Adipocyte (in vitro differentiated cells): ENCODE data around the gene GSTK1.
"Not testable (repeated sequence)": the region's sequence is repeated elsewhere in the genome, so short reads cannot be mapped to it uniquely, and the experiment has no call there.

Source experiments
- DNase-seq: peaks from one replicate; pipeline ENCODE4 v3.0.0-alpha.2; 2015; ENCODE audit warnings: low read depth
- H3K27me3 ChIP-seq: replicated peaks from 2 replicates; pipeline ENCODE4 v1.7.0; 2013; ENCODE audit warnings: mild to moderate bottlenecking, low read length, moderate library complexity; ENCODE audit not compliant: control insufficient read depth, insufficient read depth
- H3K36me3 ChIP-seq: 2 replicates; pipeline ENCODE4 v1.7.0; 2013; ENCODE audit warnings: low read length, mild to moderate bottlenecking, moderate library complexity; ENCODE audit not compliant: control insufficient read depth, insufficient read depth, severe bottlenecking
- H3K4me1 ChIP-seq: 2 replicates; pipeline ENCODE4 v1.7.0; 2013; ENCODE audit warnings: mild to moderate bottlenecking, low read length, moderate library complexity; ENCODE audit not compliant: control insufficient read depth, insufficient read depth
- H3K4me3 ChIP-seq: 2 replicates; pipeline ENCODE4 v1.7.0; 2013; ENCODE audit warnings: mild to moderate bottlenecking, low read length, moderate library complexity
- H3K9ac ChIP-seq: 2 replicates; pipeline ENCODE4 v1.7.0; 2013; ENCODE audit warnings: mild to moderate bottlenecking, low read length, moderate library complexity
- H3K9me3 ChIP-seq: 2 replicates; pipeline ENCODE4 v1.7.0; 2013; ENCODE audit warnings: mild to moderate bottlenecking, low read length, moderate library complexity; ENCODE audit not compliant: control insufficient read depth

Gene GSTK1

GRCh38 chr7:143263266-143264195, at the start of gene GSTK1:
Gene GSTK1, plus strand, starts transcription at chr7:143263441. Its CDS starts 73 bp downstream, at chr7:143263514.
- Histone ChIP-seq H3K4me1 (peaks cover 15% of the 10 kb centered on the region), H3K9ac (peak within 1 kb of the TSS; percentile 99), H3K4me3 (peak within 1 kb of the TSS; percentile 95), H3K9me3 (no peaks in the 10 kb centered on the region), H3K27me3 (no peaks in the 10 kb centered on the region), H3K36me3 (peaks cover 25% of the 10 kb centered on the region)
- peak; percentile 86 for DNase-seq

- H3K9me3 ChIP-seq, H3K4me1 ChIP-seq, H3K27me3 ChIP-seq: not testable (repeated sequence)
These were observed 49.8 kb upstream of the GSTK1 start for GRCh38 chr7:143213478-143213877.

GRCh38 chr7:143214789-143215679, 48.2 kb upstream of the GSTK1 start:
- H3K9me3 ChIP-seq: no peaks in the 10 kb centered on the region
- no peak overlapping the region for H3K9ac ChIP-seq
- no peaks in the 10 kb centered on the region for H3K36me3 ChIP-seq
- no peaks in the 10 kb centered on the region for H3K27me3 ChIP-seq
- DNase-seq: peak; percentile 95
- H3K4me1 ChIP-seq: peaks cover 5% of the 10 kb centered on the region
- H3K4me3 ChIP-seq: no peak overlapping the region

More at GRCh38 chr7:143213478-143213877, 49.8 kb upstream of the GSTK1 start:
- not testable (repeated sequence) for DNase-seq, H3K9ac ChIP-seq, H3K4me3 ChIP-seq, H3K36me3 ChIP-seq

- Histone ChIP-seq H3K9me3 (no peaks in the 10 kb centered on the region), H3K4me1 (peaks cover 5% of the 10 kb centered on the region), H3K36me3 (no peaks in the 10 kb centered on the region), H3K27me3 (no peaks in the 10 kb centered on the region), H3K9ac (peak overlapping the region; percentile 30), H3K4me3 (no peak overlapping the region)
- DNase-seq: peak; percentile 45
These were observed 47.1 kb upstream of the GSTK1 start for GRCh38 chr7:143216151-143216550.

- Histone ChIP-seq H3K9me3 (no peaks in the 10 kb centered on the region), H3K27me3 (peaks cover under 1% of the 10 kb centered on the region), H3K4me1 (peaks cover 5% of the 10 kb centered on the region), H3K4me3 (no peak overlapping the region), H3K36me3 (no peaks in the 10 kb centered on the region), H3K9ac (no peak overlapping the region)
- no peak for DNase-seq
These were observed 46.6 kb upstream of the GSTK1 start for GRCh38 chr7:143216686-143217085.

- H3K9me3 ChIP-seq: no peaks in the 10 kb centered on the region
- H3K4me1 ChIP-seq: peaks cover 5% of the 10 kb centered on the region
- H3K9ac ChIP-seq: no peak overlapping the region
- H3K27me3 ChIP-seq: peaks cover 12% of the 10 kb centered on the region
- DNase-seq: no peak
- no peaks in the 10 kb centered on the region for H3K36me3 ChIP-seq
- no peak overlapping the region for H3K4me3 ChIP-seq
These were observed 45.4 kb upstream of the GSTK1 start for GRCh38 chr7:143217806-143218205.

- H3K9me3 ChIP-seq: no peaks in the 10 kb centered on the region
- no peaks in the 10 kb centered on the region for H3K36me3 ChIP-seq
- H3K9ac ChIP-seq: no peak overlapping the region
- peaks cover 2% of the 10 kb centered on the region for H3K4me1 ChIP-seq
- DNase-seq: no peak
- H3K27me3 ChIP-seq: peaks cover 32% of the 10 kb centered on the region
- no peak overlapping the region for H3K4me3 ChIP-seq
These were observed 42.0 kb upstream of the GSTK1 start for GRCh38 chr7:143221286-143221685.

DNA sequence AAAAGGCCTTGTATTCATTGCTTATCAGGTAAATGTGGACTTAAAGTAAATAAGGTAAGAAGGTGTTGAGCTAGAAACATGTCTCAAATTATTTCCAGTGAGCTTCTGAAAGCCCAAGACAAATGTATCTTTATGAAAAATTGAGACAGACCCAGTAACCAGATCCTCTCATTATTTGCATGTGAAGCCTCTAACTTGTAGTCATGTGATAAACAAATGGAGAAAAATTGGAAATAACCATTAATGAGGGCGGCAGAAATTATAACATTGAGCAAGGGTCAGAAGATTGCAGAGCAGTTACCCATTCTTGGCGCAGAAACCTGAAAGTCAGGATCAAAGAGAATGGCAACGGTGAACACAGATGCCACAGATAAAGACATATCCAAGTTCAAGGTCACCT, 41.5 kb upstream of the GSTK1 start, which contains the start of gene TAS2R40:
Gene TAS2R40, plus strand, starts transcription at position 301 of the 400 bp plus-strand sequence. Its CDS starts 42 bp downstream, at position 343.
- Histone ChIP-seq H3K9me3 (no peaks in the 10 kb centered on the region), H3K4me1 (no peaks in the 10 kb centered on the region), H3K27me3 (peaks cover 32% of the 10 kb centered on the region)

GRCh38 chr7:143222782-143223181, 40.5 kb upstream of the GSTK1 start:
- Histone ChIP-seq H3K27me3 (peaks cover 32% of the 10 kb centered on the region), H3K36me3 (no peaks in the 10 kb centered on the region), H3K9me3 (no peaks in the 10 kb centered on the region), H3K4me3 (no peak overlapping the region), H3K4me1 (peaks cover 7% of the 10 kb centered on the region), H3K9ac (no peak overlapping the region)
- DNase-seq: no peak

More for the DNA sequence above, 41.5 kb upstream of the GSTK1 start, which contains the start of gene TAS2R40:
- Histone ChIP-seq H3K4me3 (no peak within 1 kb of the TSS), H3K36me3 (no peaks in the 10 kb centered on the region), H3K9ac (no peak within 1 kb of the TSS)
- DNase-seq: no peak

- Histone ChIP-seq H3K27me3 (peaks cover 32% of the 10 kb centered on the region), H3K36me3 (no peaks in the 10 kb centered on the region), H3K9ac (no peak overlapping the region), H3K4me3 (no peak overlapping the region), H3K9me3 (no peaks in the 10 kb centered on the region), H3K4me1 (peaks cover 12% of the 10 kb centered on the region)
- DNase-seq: no peak
These were observed 39.5 kb upstream of the GSTK1 start for GRCh38 chr7:143223784-143224183.

- no peaks in the 10 kb centered on the region for H3K36me3 ChIP-seq
- H3K27me3 ChIP-seq: peaks cover 32% of the 10 kb centered on the region
- peaks cover 14% of the 10 kb centered on the region for H3K4me1 ChIP-seq
- DNase-seq: no peak
- no peaks in the 10 kb centered on the region for H3K9me3 ChIP-seq
- no peak overlapping the region for H3K4me3 ChIP-seq
- no peak overlapping the region for H3K9ac ChIP-seq
These were observed 38.2 kb upstream of the GSTK1 start for GRCh38 chr7:143225047-143225446.
